Neutrophil (primary cell): Measurements from ENCODE around the gene ERVV-1.

Experiments used
- H3K27ac ChIP-seq: fragments of 200-600 bp; sonication (generic); 2 replicates; pipeline ENCODE4 v1.5.1; 2016; ENCODE audit warnings: mild to moderate bottlenecking, moderate library complexity
- H3K27me3 ChIP-seq: fragments of 200-600 bp; sonication (generic); 2 replicates; pipeline ENCODE4 v1.6.0; 2016; ENCODE audit warnings: mild to moderate bottlenecking
- H3K36me3 ChIP-seq: fragments of 200-600 bp; sonication (generic); 2 replicates; pipeline ENCODE4 v1.5.1; 2017
- H3K4me1 ChIP-seq, 2 experiments: fragments of 200-600 bp in 1 of 2; sonication (generic) in 1 of 2; 1 replicate in 1 of 2; 2 replicates in 1 of 2; pipeline versions ENCODE4 v1.5.1 to v1.6.1; 2013 to 2016; ENCODE audit warnings: low read depth in 1 of 2, low read length in 1 of 2, mild to moderate bottlenecking in 1 of 2, moderate library complexity in 1 of 2; ENCODE audit not compliant: control insufficient read depth in 1 of 2, insufficient read depth in 1 of 2
- H3K4me3 ChIP-seq, 2 experiments: fragments of 200-600 bp in 1 of 2; sonication (generic) in 1 of 2; 1 replicate in 1 of 2; 2 replicates in 1 of 2; pipeline ENCODE4 v1.5.1; 2013 to 2016; ENCODE audit warnings: low read depth in 1 of 2, low read length in 1 of 2, mild to moderate bottlenecking in 1 of 2, moderate library complexity in 1 of 2
- H3K9me3 ChIP-seq: fragments of 200-600 bp; sonication (generic); 2 replicates; pipeline ENCODE4 v1.5.1; 2016
- TF ChIP-seq, protein P1 (sequence below): fragments of 200-600 bp; sonication (generic); IDR thresholded peaks from 2 replicates; pipeline ENCODE4 v1.5.1; 2016; ENCODE audit warnings: antibody characterized with exemption

ERVV-1 gene

DNA sequence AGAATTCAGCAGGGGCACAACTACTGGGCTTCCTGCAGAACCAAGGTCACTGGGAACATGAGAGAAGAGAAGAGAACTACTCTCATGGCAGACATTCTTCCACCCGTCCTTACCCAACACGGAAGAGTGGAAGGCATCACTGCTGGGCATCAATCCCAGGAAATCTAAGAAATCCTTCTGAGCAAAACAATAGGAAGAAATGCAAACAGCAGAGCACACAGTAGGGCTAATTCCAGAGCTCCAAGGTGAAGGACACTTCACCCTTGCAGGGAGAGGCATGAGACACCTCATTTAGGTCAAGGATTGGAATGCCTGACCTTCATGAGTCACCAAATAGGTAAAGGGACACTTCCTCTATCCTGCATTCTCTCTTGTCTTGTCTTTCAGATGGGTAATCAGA, 33.7 kb downstream of the ERVV-1 start:
- H3K36me3 ChIP-seq, result no peaks in the 10 kb centered on the region
- no peak overlapping the region for H3K27ac ChIP-seq
- no peak overlapping the region for H3K4me3 ChIP-seq
- H3K27me3 ChIP-seq, result no peaks in the 10 kb centered on the region
- TF ChIP-seq, protein P1, sequence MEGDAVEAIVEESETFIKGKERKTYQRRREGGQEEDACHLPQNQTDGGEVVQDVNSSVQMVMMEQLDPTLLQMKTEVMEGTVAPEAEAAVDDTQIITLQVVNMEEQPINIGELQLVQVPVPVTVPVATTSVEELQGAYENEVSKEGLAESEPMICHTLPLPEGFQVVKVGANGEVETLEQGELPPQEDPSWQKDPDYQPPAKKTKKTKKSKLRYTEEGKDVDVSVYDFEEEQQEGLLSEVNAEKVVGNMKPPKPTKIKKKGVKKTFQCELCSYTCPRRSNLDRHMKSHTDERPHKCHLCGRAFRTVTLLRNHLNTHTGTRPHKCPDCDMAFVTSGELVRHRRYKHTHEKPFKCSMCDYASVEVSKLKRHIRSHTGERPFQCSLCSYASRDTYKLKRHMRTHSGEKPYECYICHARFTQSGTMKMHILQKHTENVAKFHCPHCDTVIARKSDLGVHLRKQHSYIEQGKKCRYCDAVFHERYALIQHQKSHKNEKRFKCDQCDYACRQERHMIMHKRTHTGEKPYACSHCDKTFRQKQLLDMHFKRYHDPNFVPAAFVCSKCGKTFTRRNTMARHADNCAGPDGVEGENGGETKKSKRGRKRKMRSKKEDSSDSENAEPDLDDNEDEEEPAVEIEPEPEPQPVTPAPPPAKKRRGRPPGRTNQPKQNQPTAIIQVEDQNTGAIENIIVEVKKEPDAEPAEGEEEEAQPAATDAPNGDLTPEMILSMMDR, result no peak
- peaks cover 23% of the 10 kb centered on the region for H3K9me3 ChIP-seq
- no peaks in the 10 kb centered on the region for H3K4me1 ChIP-seq

DNA sequence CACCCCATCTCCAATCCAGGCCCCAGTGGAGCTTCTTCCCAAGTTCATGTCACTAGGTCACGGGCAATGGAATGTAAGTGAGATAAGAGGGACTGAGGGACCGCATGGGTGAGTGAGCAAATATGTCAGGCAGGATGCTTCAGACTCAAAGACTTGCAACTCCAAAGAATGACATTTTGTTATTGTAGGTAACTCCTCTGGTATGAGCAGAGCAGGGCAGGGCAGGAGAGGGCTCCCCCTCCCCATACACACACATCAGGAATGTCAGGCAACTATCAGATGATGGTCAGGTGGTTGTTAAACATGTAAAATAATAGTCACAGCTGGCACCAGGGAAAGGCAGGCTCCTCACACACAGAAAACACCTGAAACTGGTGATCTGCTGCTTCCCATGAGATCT, 41.4 kb downstream of the ERVV-1 start:
- Histone ChIP-seq H3K9me3 (peaks cover 18% of the 10 kb centered on the region), H3K27me3 (peaks cover 25% of the 10 kb centered on the region), H3K27ac (no peak overlapping the region), H3K36me3 (no peaks in the 10 kb centered on the region), H3K4me1 (no peaks in the 10 kb centered on the region), H3K4me3 (no peak overlapping the region)
- TF ChIP-seq, protein P1, result no peak

DNA sequence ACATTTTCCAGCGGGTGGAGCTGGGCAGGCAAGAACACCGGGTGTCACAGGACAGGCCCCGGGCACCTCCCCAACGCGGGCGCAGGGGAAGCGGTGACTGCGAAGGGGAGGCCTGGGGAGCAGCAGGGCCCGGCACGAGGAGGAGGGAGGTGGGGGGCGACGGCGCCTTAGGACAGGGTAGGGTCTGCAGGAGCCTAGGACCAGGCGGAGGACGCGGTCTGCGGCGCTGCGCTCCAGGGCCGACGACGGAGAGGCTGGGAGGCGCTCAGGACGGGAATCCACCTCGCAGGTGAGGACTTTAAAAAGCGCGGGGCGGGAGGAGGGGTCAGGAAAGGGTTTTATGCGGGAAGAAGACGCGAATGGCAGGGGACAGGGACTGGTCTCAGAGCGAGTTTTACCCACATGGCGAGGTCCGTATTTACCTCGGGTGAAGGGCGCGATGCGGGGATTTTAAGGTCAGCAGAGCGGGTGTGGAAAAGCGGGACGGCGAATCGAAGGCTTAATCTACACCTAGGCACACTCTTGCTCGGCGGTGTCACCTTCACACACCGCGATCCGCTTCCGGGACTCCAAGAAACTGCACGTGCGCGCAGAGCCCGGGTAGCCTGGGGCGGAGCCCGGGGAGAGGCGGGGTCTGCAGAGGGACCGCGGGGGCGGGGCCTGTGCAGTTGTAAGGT, 44.3 kb downstream of the ERVV-1 start:
- Histone ChIP-seq H3K27me3 (peaks cover 25% of the 10 kb centered on the region), H3K4me3 (no peak overlapping the region), H3K27ac (no peak overlapping the region), H3K36me3 (no peaks in the 10 kb centered on the region), H3K9me3 (peaks cover 22% of the 10 kb centered on the region), H3K4me1 (no peaks in the 10 kb centered on the region)
- TF ChIP-seq, protein P1, result no peak
